Measurements from ENCODE around the gene TCF4.

The TCF4 gene

DNA sequence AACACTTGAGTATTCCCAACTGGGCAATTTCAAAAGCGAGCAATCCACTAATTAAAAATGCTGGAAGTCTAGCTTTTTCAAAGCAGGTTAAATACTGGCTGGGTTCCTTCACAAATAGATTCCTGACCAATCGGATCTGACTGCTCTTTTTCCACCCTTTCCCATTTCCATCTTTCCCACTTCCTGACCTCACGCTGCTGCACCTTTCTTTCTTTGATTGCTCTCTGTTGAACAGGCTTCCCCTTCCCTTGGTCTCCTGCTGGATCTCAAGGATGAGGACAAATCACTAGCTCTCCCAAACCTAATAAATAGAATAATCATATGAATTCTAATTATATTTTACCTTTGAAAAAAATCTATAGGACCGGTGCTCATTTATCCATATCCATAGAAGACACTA lies 121.2 kb downstream of the TCF4 start:
- DNase-seq: no peak

DNA sequence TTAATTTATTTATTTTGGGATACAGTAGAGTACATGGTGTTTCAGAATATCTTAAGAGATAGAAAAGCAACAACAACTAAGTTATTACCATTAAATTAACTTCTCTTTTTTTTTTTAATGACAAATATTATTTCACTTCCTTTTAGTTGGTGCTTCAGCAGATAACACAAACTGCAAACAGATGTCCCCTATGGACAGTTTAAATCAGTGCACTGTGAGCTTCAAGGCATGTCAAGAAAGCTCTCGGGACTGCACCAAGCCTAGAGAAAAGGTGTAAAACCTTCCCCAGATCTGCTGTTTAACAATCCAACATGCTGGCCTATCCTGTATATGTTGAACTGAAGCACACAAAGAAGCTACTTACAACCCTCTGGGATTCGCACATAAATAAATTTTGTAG lies 122.7 kb downstream of the TCF4 start:
- DNase-seq: no peak

- DNase-seq: no peak
Measured at GRCh38 chr18:55464581-55464980, 123.4 kb downstream of the TCF4 start.

GRCh38 chr18:55462652-55463051 lies 125.3 kb downstream of the TCF4 start:
- no peak for DNase-seq

GRCh38 chr18:55461848-55462247 lies 126.1 kb downstream of the TCF4 start:
- DNase-seq: no peak

- peak; percentile 73 for DNase-seq
Measured at GRCh38 chr18:55458456-55459203, 129.4 kb downstream of the TCF4 start.

- no peak for DNase-seq
Measured at GRCh38 chr18:55457028-55457427, 131.0 kb downstream of the TCF4 start.

GRCh38 chr18:55455938-55456337 lies 132.1 kb downstream of the TCF4 start:
- peak; percentile 97 for DNase-seq

DNA sequence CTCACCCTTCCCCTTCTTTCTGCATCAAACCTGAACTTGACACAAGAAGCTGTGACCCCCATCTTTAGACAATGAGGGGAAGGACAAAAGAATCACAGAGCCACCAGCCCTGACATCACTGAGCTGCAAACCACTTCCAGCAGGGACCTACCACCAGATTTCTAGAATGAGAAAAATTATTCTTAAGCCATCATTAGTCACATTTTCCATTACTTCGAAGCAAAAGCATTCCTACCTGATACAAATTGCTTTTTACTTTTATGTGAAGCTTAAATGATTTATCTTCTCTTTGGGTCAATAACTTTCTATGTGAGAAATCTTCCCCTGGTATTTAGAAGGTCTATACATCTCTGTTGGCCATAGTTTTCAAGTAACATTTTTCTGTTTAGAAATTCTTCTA lies 134.8 kb downstream of the TCF4 start:
- DNase-seq: no peak

DNA sequence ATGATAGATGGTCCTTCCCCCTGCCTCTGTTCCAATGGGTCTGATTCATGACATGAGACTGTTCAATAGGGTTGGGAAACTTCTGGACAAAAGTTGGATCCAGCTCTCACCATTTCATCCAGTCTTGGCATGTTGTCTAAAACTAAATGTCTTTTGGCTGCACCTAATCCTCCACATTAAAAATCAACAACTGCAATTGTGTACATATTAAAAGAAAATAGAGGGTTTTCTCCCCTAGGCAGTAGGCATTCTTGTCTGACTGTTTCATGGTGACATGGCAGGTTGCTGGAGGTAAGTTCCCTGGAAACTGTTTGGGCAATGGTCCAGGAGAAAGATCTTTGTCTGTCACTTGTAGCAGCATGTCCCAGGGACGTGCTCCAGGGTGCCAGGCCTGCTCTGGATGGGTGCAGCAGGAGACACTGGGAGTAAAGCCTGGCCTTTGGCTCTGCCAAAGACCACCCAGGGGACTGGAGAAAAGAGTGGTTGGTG lies 135.8 kb downstream of the TCF4 start:
- DNase-seq: no peak

GRCh38 chr18:55449412-55450140 lies 138.4 kb downstream of the TCF4 start:
- DNase-seq: no peak

DNA sequence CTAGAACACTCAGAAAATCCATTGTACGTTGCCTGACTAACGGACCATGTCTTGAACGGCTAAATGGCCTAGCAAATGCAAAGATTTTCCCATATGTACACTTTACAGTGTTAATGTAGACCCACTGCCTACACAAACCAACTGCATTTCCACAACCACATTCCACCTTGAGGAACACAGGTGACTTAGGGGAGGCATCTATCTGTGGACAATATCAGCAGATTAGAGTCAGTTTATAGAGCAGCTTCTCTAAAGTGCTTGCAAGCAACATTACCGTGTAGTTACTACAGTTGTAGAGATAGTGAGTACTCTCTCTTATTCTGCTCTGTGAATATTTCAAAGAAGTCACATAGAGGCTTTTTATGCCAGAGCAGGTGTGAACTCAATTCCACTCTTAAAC lies 139.6 kb downstream of the TCF4 start:
- DNase-seq: peak; percentile 83

DNA sequence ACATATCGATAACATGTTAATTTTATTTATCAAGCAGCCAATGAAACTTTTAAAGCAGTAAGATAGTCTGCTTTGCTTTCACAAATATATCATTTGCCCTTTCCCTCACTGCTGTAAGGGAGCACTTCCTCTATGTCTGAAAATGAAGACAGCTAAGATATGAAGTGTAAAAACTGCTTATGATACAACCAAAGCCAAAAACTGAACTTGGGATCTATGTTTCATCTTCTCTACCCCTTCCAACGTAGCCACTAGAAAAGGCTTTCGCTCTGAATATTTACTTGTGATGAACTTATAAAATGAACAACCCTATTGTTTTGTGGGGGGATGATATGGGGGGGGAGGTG lies 140.3 kb downstream of the TCF4 start:
- DNase-seq: no peak

GRCh38 chr18:55446996-55447671 lies 140.9 kb downstream of the TCF4 start:
- DNase-seq: no peak

DNA sequence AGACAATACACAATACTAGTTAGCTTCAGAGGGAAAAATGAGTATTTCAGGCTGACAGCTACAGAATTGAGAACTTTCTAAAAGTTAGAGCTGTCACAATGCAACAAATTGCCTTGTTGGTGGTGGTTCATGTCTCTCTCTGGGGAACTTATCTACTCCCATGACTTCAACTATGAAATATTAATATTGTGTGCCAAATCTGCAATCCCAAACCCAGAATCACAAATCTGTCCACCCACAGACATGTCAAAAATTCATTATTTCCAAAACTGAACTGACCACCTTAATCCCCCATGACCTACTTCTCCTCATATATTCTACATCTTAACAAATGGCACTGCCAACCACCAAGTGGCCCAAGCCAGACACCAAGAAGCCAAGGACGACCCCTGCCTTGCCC lies 143.5 kb downstream of the TCF4 start:
- no peak for DNase-seq

DNA sequence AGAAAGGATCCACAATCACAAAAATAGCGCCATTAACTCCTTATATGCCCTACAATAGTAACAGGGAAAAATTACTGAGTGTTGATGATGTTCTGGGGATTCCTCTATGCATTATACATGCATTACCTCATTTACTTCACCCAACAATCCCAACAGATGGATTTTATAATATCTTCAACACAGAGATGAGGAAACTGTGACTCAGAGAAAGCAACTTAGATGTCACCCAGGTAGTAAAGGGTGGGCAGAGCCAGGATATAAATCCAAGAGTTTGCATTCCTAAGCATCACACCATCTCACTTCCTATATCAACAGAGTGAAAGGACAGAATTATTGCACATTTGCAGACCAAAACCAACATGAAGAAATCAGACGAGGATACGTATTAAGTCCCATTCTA lies 144.2 kb downstream of the TCF4 start:
- no peak for DNase-seq

- DNase-seq: peak; percentile 61
Measured at GRCh38 chr18:55442561-55442960, 145.4 kb downstream of the TCF4 start.

- peak; percentile 95 for DNase-seq
Measured at GRCh38 chr18:55440988-55441387, 147.0 kb downstream of the TCF4 start.

DNA sequence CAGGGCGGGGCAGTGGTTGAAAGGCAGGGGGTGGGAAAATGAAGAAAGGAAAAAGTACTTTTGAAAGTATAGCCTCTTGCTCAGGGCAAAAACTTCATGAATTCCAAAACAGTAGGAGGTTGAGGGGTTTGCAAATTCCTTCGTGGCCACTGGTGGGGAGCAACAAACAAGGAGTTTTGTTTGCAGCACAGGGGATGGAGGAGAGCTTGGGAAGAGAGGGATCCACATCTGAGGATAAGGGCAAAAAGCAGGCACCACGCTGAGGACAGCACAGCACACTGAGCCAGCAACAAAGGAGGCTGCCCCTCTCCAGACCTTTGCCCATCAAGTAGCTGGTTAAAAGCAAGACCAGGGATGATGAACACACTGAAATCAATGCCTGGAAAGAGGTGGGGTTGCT lies 148.9 kb downstream of the TCF4 start:
- no peak for DNase-seq

- DNase-seq: no peak
Measured at GRCh38 chr18:55435592-55435991, 152.4 kb downstream of the TCF4 start.

- peak; percentile 48 for DNase-seq
Measured at GRCh38 chr18:55433648-55434047, 154.3 kb downstream of the TCF4 start.

- no peak for DNase-seq
Measured at GRCh38 chr18:55433140-55433539, 154.9 kb downstream of the TCF4 start.

GRCh38 chr18:55432307-55433040 lies 155.5 kb downstream of the TCF4 start:
- no peak for DNase-seq
